GM12878 (cell line): ENCODE data around the gene GDPD2. TPM values are rescaled to one million over a fixed set of nuclear protein-coding genes. Genes with fewer than 3 reads are reported as not detected.

Source experiments
- ATAC-seq: fragments of 200-7000 bp; cut with Tn5 transposase; 3 replicates; pipeline ENCODE4 v1.9.1; 2020; ENCODE audit warnings: mild to moderate bottlenecking, moderate library complexity
- BruUV-seq: library from RNA; stranded (reverse); fragments of 400-500 nt; replicated peaks from 2 replicates; lab custom pipeline; 2021; lab: Mats Ljungman, UMichigan
- CTCF ChIA-PET: fragments of 300-600 bp; sonication (Branson Sonifier 250); formaldehyde crosslinking; extraction: SDS; loops from one replicate; lab custom pipeline; 2021; ENCODE audit warnings: inconsistent platforms; lab: Yijun Ruan, JAX
- POLR2A ChIA-PET: fragments of 350-600 bp; formaldehyde crosslinking; extraction: SDS; loops from one replicate; lab custom pipeline; 2021; ENCODE audit warnings: inconsistent platforms; lab: Charles Lee
- RAD21 ChIA-PET: fragments of 300-600 bp; sonication (Branson Sonifier 250); formaldehyde crosslinking; loops from one replicate; lab custom pipeline; 2023; ENCODE audit warnings: antibody characterized with exemption; ENCODE audit not compliant: unreplicated experiment; lab: Charles Lee
- SMC1A ChIA-PET: fragments of 300-600 bp; sonication (Branson Sonifier 250); formaldehyde crosslinking; loops from one replicate; lab custom pipeline; 2023; ENCODE audit not compliant: unreplicated experiment, uncharacterized antibody; lab: Charles Lee
- DNase-seq: peaks from one replicate; pipeline ENCODE4 v3.0.0-alpha.2; 2011; ENCODE audit warnings: low read depth, low spot score
- FAIRE-seq: peaks from 3 replicates; lab custom pipeline; 2011; peaks lifted over from hg19 to GRCh38; lab: Jason Lieb, UNC
- H2AFZ ChIP-seq: 2 replicates; pipeline ENCODE4 v1.6.0; 2011; ENCODE audit warnings: low read depth, low read length, control low read depth; ENCODE audit not compliant: control insufficient read depth
- H3K27ac ChIP-seq: 2 replicates; pipeline ENCODE4 v1.5.1; 2011; ENCODE audit warnings: control low read depth; ENCODE audit not compliant: control insufficient read depth, insufficient read depth
- H3K27me3 ChIP-seq, 2 experiments: replicated peaks in 1 of 2; 2 replicates each; pipeline versions ENCODE4 v1.6.0 to v1.6.1; 2011; ENCODE audit warnings: low read length in 1 of 2; ENCODE audit not compliant: control insufficient read depth in 2 of 2, insufficient read depth in 2 of 2
- H3K36me3 ChIP-seq, 2 experiments: 2 replicates each; pipeline ENCODE4 v1.5.1; 2011; ENCODE audit warnings: low read length in 1 of 2; ENCODE audit not compliant: control insufficient read depth in 2 of 2, insufficient read depth in 2 of 2
- H3K4me1 ChIP-seq: 2 replicates; pipeline ENCODE4 v1.6.1; 2011; ENCODE audit warnings: mild to moderate bottlenecking, low read length, moderate library complexity, mixed read lengths; ENCODE audit not compliant: control insufficient read depth, insufficient read depth
- H3K4me2 ChIP-seq: 2 replicates; pipeline ENCODE4 v1.6.0; 2011; ENCODE audit warnings: control low read depth; ENCODE audit not compliant: control insufficient read depth, insufficient read depth
- H3K4me3 ChIP-seq: fragments of 200-600 bp; sonication (generic); 2 replicates; pipeline ENCODE4 v1.5.1; 2016
- H3K79me2 ChIP-seq: 2 replicates; pipeline ENCODE4 v1.6.0; 2011; ENCODE audit warnings: low read length; ENCODE audit not compliant: control insufficient read depth, insufficient read depth
- H3K9ac ChIP-seq: 2 replicates; pipeline ENCODE4 v1.8.0; 2011; ENCODE audit warnings: low read length, control low read depth, mixed read lengths; ENCODE audit not compliant: control insufficient read depth, insufficient read depth
- H3K9me3 ChIP-seq: replicated peaks from 3 replicates; pipeline ENCODE4 v1.5.1; 2011; ENCODE audit warnings: mild to moderate bottlenecking, low read length; ENCODE audit not compliant: control insufficient read depth, insufficient read depth
- H4K20me1 ChIP-seq: 2 replicates; pipeline ENCODE4 v1.6.0; 2011; ENCODE audit not compliant: control insufficient read depth, insufficient read depth
- NBN ChIP-seq: fragments of 450-650 bp; IDR thresholded peaks from 2 replicates; pipeline ENCODE4 v1.6.1; 2016
- RB1 ChIP-seq: fragments of 450-650 bp; formaldehyde crosslinking; IDR thresholded peaks from 2 replicates; pipeline ENCODE4 v1.6.1; 2017; ENCODE audit warnings: mild to moderate bottlenecking, borderline replicate concordance
- RCOR1 ChIP-seq: conservative IDR thresholded peaks from 2 replicates; pipeline ENCODE4 v1.6.1; 2012; ENCODE audit warnings: low read depth, low read length, improper control_type of control experiment
- SMAD1 ChIP-seq: fragments of 450-650 bp; IDR thresholded peaks from 2 replicates; pipeline ENCODE4 v1.6.1; 2018; ENCODE audit warnings: mild to moderate bottlenecking, low read depth; ENCODE audit not compliant: partially characterized antibody
- SMAD5 ChIP-seq: IDR thresholded peaks from 2 replicates; pipeline ENCODE4 v1.6.1; 2016; ENCODE audit warnings: antibody characterized with exemption, low read depth
- SREBF2 ChIP-seq: IDR thresholded peaks from 2 replicates; pipeline ENCODE4 v1.6.1; 2012; ENCODE audit warnings: mild to moderate bottlenecking, low read length
- STAT3 ChIP-seq: IDR thresholded peaks from 2 replicates; pipeline ENCODE4 v1.6.1; 2011; ENCODE audit warnings: low read depth, low read length, improper control_type of control experiment
- TAF1 ChIP-seq: IDR thresholded peaks from 2 replicates; pipeline ENCODE4 v1.6.1; 2011; ENCODE audit warnings: mild to moderate bottlenecking, low read depth, low read length, borderline replicate concordance
- USF1 ChIP-seq: IDR thresholded peaks from 2 replicates; pipeline ENCODE4 v1.6.1; 2011; ENCODE audit warnings: borderline replicate concordance, low read depth, mild to moderate bottlenecking, moderate library complexity, mixed read lengths, low read length; ENCODE audit not compliant: insufficient read depth; ENCODE audit errors: extremely low read length
- ZBED1 ChIP-seq: IDR thresholded peaks from 2 replicates; pipeline ENCODE4 v1.6.1; 2016; ENCODE audit warnings: borderline replicate concordance
- ZSCAN29 ChIP-seq: fragments of 450-650 bp; IDR thresholded peaks from 2 replicates; pipeline ENCODE4 v1.6.1; 2017; ENCODE audit warnings: mild to moderate bottlenecking, moderate library complexity
- WGBS: methylation state at CpG from one replicate; pipeline ENCODE4 v1.1.6; 2016; ENCODE audit warnings: low lambda C conversion rate; ENCODE audit not compliant: insufficient replicate concordance, insufficient coverage; ENCODE audit errors: missing lambda C conversion rate; 5-methylcytosine and 5-hydroxymethylcytosine counted together
- in situ Hi-C: fragments of 300-500 bp; cut with MboI; formaldehyde crosslinking; loops from 9 replicates; pipeline ENCODE4 v1.14.3; 2018; ENCODE audit warnings: mixed read lengths
- intact Hi-C: fragments of 100-400 bp; cut with micrococcal nuclease; formaldehyde crosslinking; loops from one replicate; pipeline ENCODE4 v1.14.2; 2022; ENCODE audit not compliant: unreplicated experiment
- polyA plus RNA-seq, 11 experiments: library from polyadenylated mRNA; depleted of rRNA in 4 of 11; unstranded in 6 of 11; stranded (reverse) in 5 of 11; fragments of >200 nt; fragmentation: Nextera tagmentation in 4 of 11; fragmentation: Illumina TruSeq in 1 of 11; extraction: Ambion mirVana in 4 of 11; extraction: Trizol in 1 of 11; gene quantifications; 1 replicate in 1 of 11; 2 replicates in 10 of 11; pipeline versions ENCODE4 v1.2.1 to v1.2.3, GENCODE V29; 2011 to 2016; ENCODE audit warnings: inconsistent platforms in 2 of 11, missing spikeins in 2 of 11, low read depth in 1 of 11
- total RNA-seq, 4 experiments: library from RNA; depleted of rRNA in 3 of 4; stranded (reverse); fragments of >200 nt in 3 of 4; fragmentation: Illumina TruSeq in 1 of 4; extraction: Trizol in 1 of 4; gene quantifications; 2 replicates each; pipeline versions ENCODE4 v1.2.1 to v1.2.3, GENCODE V29; 2013 to 2021

Gene GDPD2
- total and polyA plus RNA-seq, 10 of the 15 experiments (the other 5 are each of a cell fraction or from before 2014, with no cell fraction given) = 0.04 to 0.11 (median 0.09) TPM; not detected in 7

GRCh38 chrX:70437921-70438665 is 15.0 kb downstream of the GDPD2 start:
- no peak for DNase-seq
- no peak for ATAC-seq
- Histone ChIP-seq H3K9ac (no peak overlapping the region), H3K4me1 (peaks cover 15% of the 10 kb centered on the region), H2AFZ (no peak overlapping the region), H3K9me3 (no peaks in the 10 kb centered on the region), H3K27me3 (no peaks in the 10 kb centered on the region; a peak in 1 of 4 replicates), H4K20me1 (no peaks in the 10 kb centered on the region), H3K4me2 (no peak overlapping the region), H3K79me2 (no peaks in the 10 kb centered on the region), H3K4me3 (no peak overlapping the region), H3K27ac (no peak overlapping the region), H3K36me3 (no peaks in the 10 kb centered on the region)
- BruUV-seq = no TSS peak
- FAIRE-seq = no peak
- RAD21 ChIA-PET = no interaction called here
- intact Hi-C loops = loop anchor here (5.0 kb wide), 1 partner anchor 114 kb away; no protein-coding TSS in a partner anchor
- TF ChIP-seq TAF1 (no peak), SREBF2 (no peak), ZSCAN29 (no peak), RB1 (no peak), SMAD1 (no peak), ZBED1 (no peak), SMAD5 (no peak), USF1 (no peak), STAT3 (no peak), RCOR1 (no peak), NBN (no peak)
- CTCF ChIA-PET = no interaction called here
- SMC1A ChIA-PET = interaction anchor here (0.6 kb wide), 1 partner anchor 521 kb away, joined by 4 read pairs; no protein-coding TSS in a partner anchor
- in situ Hi-C loops = loop anchor here (25.0 kb wide), 1 partner anchor 401 kb away; the partner anchor contains the start of gene AWAT2
- 52% methylated on average over 8 of the region's 8 CpGs for WGBS
- POLR2A ChIA-PET = no interaction called here
